CD4-positive, alpha-beta memory T cell (primary cell): ENCODE measurements around the gene ANKK1. TPM values are rescaled to one million over a fixed set of nuclear protein-coding genes. Genes with fewer than 3 reads are reported as not detected.

ENCODE experiments used
- CTCF ChIA-PET: fragments of 350-600 bp; sonication (Branson Sonifier 250); formaldehyde crosslinking; loops from one replicate; lab custom pipeline; 2021; ENCODE audit warnings: inconsistent platforms; ENCODE audit not compliant: partially characterized antibody; lab: Charles Lee
- POLR2A ChIA-PET: fragments of 350-600 bp; sonication (Branson Sonifier 250); formaldehyde crosslinking; loops from one replicate; lab custom pipeline; 2021; ENCODE audit not compliant: partially characterized antibody; lab: Charles Lee
- DNase-seq, 5 donors: peaks; one replicate each; pipeline versions ENCODE4 v3.0.0 to v3.0.0-alpha.2; 2020 to 2022; ENCODE audit warnings: mixed read lengths in 1 of 5
- H3K27ac ChIP-seq: one replicate; pipeline ENCODE4 v1.7.0; 2013; ENCODE audit warnings: low read depth, low read length
- H3K27me3 ChIP-seq: 2 replicates; pipeline ENCODE4 v1.7.0; 2013; ENCODE audit warnings: mild to moderate bottlenecking, low read length, moderate library complexity; ENCODE audit not compliant: insufficient read depth
- H3K36me3 ChIP-seq: 2 replicates; pipeline ENCODE4 v1.7.0; 2013; ENCODE audit warnings: mild to moderate bottlenecking, low read length, moderate library complexity; ENCODE audit not compliant: insufficient read depth
- H3K4me1 ChIP-seq: 2 replicates; pipeline ENCODE4 v1.7.0; 2013; ENCODE audit warnings: mild to moderate bottlenecking, low read length, moderate library complexity; ENCODE audit not compliant: insufficient read depth
- H3K4me3 ChIP-seq, 2 donors: one replicate each; pipeline ENCODE4 v1.7.0; 2013; ENCODE audit warnings: low read length in 2 of 2, mild to moderate bottlenecking in 1 of 2
- H3K9me3 ChIP-seq, 2 donors: one replicate each; pipeline ENCODE4 v1.7.0; 2013; ENCODE audit warnings: low read length in 2 of 2, control low read depth in 1 of 2; ENCODE audit not compliant: control insufficient read depth in 1 of 2
- H3K27ac Mint-ChIP-seq, 7 donors: one replicate each; pipeline ENCODE4 v1.8.0; 2020 to 2021; ENCODE audit warnings: mixed read lengths in 7 of 7, mild to moderate bottlenecking in 6 of 7, inconsistent platforms in 3 of 7, moderate library complexity in 3 of 7
- H3K27me3 Mint-ChIP-seq, 2 donors: one replicate each; pipeline ENCODE4 v1.8.0; 2020 to 2021; ENCODE audit warnings: mixed read lengths in 2 of 2
- H3K36me3 Mint-ChIP-seq, 2 donors: one replicate each; pipeline ENCODE4 v1.8.0; 2020 to 2021; ENCODE audit warnings: mixed read lengths in 2 of 2, inconsistent platforms in 1 of 2, mild to moderate bottlenecking in 1 of 2
- H3K4me1 Mint-ChIP-seq, 4 donors: one replicate each; pipeline ENCODE4 v1.8.0; 2020 to 2021; ENCODE audit warnings: mixed read lengths in 4 of 4, mild to moderate bottlenecking in 1 of 4
- H3K4me3 Mint-ChIP-seq, 8 donors: one replicate each; pipeline ENCODE4 v1.8.0; 2020 to 2021; ENCODE audit warnings: mixed read lengths in 8 of 8, mild to moderate bottlenecking in 7 of 8, moderate library complexity in 6 of 8, inconsistent platforms in 3 of 8
- H3K9me3 Mint-ChIP-seq, 8 donors: one replicate each; pipeline ENCODE4 v1.8.0; 2020 to 2021; ENCODE audit warnings: mixed read lengths in 8 of 8, mild to moderate bottlenecking in 5 of 8, inconsistent platforms in 3 of 8, moderate library complexity in 1 of 8
- intact Hi-C: fragments of 100-400 bp; cut with micrococcal nuclease; formaldehyde crosslinking; loops from one replicate; pipeline ENCODE4 v1.15.1; 2023
- polyA plus RNA-seq, 2 donors: library from polyadenylated mRNA; unstranded; fragments of 300-500 nt; fragmentation: Illumina TruSeq; gene quantifications; one replicate each; pipeline ENCODE4 v1.2.3, GENCODE V29; 2021
- total RNA-seq, 2 experiments: library from RNA; stranded (reverse); gene quantifications; one replicate each; pipeline ENCODE4 v1.2.3, GENCODE V29; 2021

The ANKK1 gene, protein sequence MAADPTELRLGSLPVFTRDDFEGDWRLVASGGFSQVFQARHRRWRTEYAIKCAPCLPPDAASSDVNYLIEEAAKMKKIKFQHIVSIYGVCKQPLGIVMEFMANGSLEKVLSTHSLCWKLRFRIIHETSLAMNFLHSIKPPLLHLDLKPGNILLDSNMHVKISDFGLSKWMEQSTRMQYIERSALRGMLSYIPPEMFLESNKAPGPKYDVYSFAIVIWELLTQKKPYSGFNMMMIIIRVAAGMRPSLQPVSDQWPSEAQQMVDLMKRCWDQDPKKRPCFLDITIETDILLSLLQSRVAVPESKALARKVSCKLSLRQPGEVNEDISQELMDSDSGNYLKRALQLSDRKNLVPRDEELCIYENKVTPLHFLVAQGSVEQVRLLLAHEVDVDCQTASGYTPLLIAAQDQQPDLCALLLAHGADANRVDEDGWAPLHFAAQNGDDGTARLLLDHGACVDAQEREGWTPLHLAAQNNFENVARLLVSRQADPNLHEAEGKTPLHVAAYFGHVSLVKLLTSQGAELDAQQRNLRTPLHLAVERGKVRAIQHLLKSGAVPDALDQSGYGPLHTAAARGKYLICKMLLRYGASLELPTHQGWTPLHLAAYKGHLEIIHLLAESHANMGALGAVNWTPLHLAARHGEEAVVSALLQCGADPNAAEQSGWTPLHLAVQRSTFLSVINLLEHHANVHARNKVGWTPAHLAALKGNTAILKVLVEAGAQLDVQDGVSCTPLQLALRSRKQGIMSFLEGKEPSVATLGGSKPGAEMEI
- 1 to 10 TPM; 2.7 to 3.8 TPM for total RNA-seq
- under 1 TPM in 1 of 2 donors, not detected in 1; 0.24 TPM for polyA plus RNA-seq

DNA sequence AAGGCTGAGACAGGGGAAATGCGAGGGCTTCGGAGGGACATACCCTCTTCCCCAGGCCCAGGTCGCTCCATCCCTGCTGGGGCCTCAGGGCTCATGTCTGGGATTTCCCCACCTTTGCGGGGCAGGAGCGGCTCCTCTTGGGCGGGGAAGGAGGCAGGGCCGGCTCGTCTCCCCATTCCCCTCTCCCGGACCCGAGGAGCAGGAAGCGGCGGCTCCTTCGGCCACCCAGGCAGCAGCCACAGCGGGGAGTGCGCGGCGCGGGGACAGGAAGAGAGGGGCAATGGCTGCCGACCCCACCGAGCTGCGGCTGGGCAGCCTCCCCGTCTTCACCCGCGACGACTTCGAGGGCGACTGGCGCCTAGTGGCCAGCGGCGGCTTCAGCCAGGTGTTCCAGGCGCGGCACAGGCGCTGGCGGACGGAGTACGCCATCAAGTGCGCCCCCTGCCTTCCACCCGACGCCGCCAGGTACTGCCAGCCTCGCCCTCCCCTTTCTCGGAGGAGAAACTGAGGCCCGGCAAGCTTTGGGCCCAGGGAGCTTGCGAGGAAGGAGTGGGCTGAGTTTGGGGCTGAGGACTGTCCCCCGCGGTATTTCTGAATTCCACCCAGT is at the start of gene ANKK1:
Gene ANKK1 (plus strand): TSS at position 175 of the 607 bp plus-strand sequence. CDS start 106 bp downstream, at position 281.
- Mint-ChIP-seq H3K27me3 (peaks cover 5% of the 10 kb centered on the region in 2 donors), H3K27ac (peak within 1 kb of the TSS in 1 of 7 donors; percentile 50), H3K36me3 (peaks cover 0 to 25% of the 10 kb centered on the region in 2 donors), H3K4me1 (no peaks in the 10 kb centered on the region), H3K4me3 (no peak within 1 kb of the TSS), H3K9me3 (no peaks in the 10 kb centered on the region)
- H3K36me3 ChIP-seq: no peaks in the 10 kb centered on the region
- ChIA-PET CTCF (no interaction called here), POLR2A (no interaction called here)
- DNase-seq: no peak
- intact Hi-C loops: no loop called here
- no peak within 1 kb of the TSS for H3K27ac ChIP-seq
- H3K4me3 ChIP-seq: no peak within 1 kb of the TSS
- H3K4me1 ChIP-seq: no peaks in the 10 kb centered on the region
- no peaks in the 10 kb centered on the region for H3K9me3 ChIP-seq
- peaks cover 3% of the 10 kb centered on the region for H3K27me3 ChIP-seq

DNA sequence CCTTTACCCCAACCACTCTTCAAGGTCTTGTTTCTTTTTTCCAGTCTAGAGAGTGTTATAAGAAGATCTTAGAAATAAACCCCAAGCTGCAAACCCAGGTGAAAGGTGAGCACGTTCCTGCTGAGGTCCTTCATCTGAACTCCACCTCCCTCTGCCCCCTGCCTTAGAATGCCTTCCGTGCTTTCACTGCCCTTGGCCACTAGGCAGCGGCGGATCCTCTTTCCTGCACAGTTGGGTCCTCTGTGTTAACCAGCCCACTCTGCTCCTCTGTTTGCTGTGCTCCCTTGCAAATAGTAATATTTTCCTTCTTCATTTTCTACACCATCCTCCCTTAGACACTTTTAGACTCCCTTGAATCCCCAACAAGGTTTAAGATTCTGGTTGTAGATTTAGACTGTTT is 48.8 kb upstream of the ANKK1 start:
- Mint-ChIP-seq H3K4me3 (no peak overlapping the region), H3K27ac (peak overlapping the region in 1 of 7 donors; percentile 87), H3K27me3 (no peaks in the 10 kb centered on the region), H3K9me3 (no peaks in the 10 kb centered on the region), H3K36me3 (peaks cover 69 to 91% of the 10 kb centered on the region in 2 donors), H3K4me1 (peaks cover 0 to 2% (median 0%) of the 10 kb centered on the region in 4 donors)
- Histone ChIP-seq H3K36me3 (peaks cover 33% of the 10 kb centered on the region), H3K27me3 (no peaks in the 10 kb centered on the region), H3K4me3 (no peak overlapping the region), H3K4me1 (no peaks in the 10 kb centered on the region), H3K27ac (no peak overlapping the region), H3K9me3 (no peaks in the 10 kb centered on the region)
- ChIA-PET POLR2A (no interaction called here), CTCF (no interaction called here)
- no peak for DNase-seq
- intact Hi-C loops: no loop called here

DNA sequence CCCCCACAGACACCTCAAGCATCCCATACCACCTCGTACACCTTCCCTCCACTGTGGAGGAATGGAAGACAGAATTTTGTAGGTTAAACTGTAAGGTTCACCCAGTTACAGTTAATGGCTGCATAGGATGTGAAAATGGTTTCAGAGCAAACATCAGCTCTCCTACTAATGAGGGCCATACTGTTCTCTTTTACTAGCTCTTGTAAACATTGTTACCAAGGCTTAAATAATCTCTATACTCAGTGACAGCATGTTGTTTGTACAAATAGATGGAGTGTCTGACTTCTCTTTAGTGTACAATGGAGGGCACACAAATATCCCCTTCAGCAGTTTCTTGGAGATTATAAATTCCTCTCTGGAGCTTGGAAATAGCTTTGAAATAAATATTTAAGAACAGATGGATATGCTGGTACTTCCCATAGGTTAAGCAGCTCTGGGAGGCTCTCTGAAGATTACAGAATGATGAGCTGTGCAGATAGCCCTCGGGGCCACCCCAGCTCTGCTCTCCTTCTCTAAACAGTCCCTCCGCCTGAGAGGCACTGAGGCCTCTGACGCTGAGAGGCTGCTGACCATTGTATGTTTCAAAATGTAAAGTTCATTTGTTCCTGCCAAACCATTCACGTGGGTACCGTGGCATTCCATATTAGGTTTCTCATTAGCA is 47.5 kb upstream of the ANKK1 start:
- Histone ChIP-seq H3K27ac (no peak overlapping the region), H3K27me3 (no peaks in the 10 kb centered on the region), H3K4me1 (no peaks in the 10 kb centered on the region), H3K4me3 (no peak overlapping the region), H3K9me3 (no peaks in the 10 kb centered on the region), H3K36me3 (peaks cover 38% of the 10 kb centered on the region)
- Mint-ChIP-seq H3K4me1 (peaks cover 0 to 2% (median 0%) of the 10 kb centered on the region in 4 donors), H3K9me3 (no peaks in the 10 kb centered on the region), H3K4me3 (no peak overlapping the region), H3K27me3 (no peaks in the 10 kb centered on the region), H3K36me3 (peaks cover 67 to 91% of the 10 kb centered on the region in 2 donors), H3K27ac (peak overlapping the region in 1 of 7 donors; percentile 52)
- DNase-seq: no peak
- CTCF ChIA-PET: no interaction called here
- intact Hi-C loops: no loop called here
- POLR2A ChIA-PET: no interaction called here

DNA sequence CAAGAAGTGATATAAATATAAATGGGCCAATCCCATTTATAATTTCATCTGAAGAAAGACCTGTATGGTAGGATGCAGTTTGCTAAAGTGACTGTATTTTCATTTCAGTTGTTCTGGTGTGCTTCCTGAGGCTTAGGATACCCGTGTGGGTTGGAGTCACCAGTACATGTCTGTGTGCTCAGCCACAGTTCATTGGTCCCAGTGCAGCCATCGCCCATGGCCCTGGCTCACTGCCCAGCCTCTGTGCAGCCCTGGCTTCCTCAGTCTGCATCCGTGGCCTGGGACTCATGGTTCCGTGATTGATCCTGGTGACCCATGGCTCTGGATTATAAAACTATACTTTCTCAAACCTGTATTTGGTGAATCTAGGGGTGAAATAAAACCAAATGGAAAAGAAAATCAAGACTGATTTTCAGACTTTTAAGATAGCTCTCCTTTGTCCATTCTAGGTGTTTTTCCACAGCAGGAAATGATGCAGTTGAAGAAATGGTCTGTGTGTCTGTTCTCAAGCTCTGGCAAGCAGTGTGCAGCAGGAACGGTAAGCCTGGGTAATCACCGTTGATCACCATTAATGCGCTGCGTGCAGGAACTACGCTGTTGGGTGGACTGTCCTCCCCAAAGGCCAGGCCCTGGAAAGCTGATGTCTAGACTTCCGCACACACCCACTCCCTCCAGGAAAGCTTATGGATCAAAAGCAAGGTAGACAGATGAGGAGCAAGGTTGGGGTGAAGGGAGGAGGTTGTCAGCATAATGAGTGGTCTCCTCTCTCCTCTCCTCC is 46.0 kb upstream of the ANKK1 start:
- no peak overlapping the region for H3K4me3 ChIP-seq
- H3K4me1 ChIP-seq: no peaks in the 10 kb centered on the region
- H3K27me3 ChIP-seq: no peaks in the 10 kb centered on the region
- H3K27ac Mint-ChIP-seq: no peak overlapping the region
- DNase-seq: no peak
- no peak overlapping the region for H3K4me3 Mint-ChIP-seq
- H3K36me3 Mint-ChIP-seq: peaks cover 63 to 87% of the 10 kb centered on the region in 2 donors
- H3K9me3 ChIP-seq: no peaks in the 10 kb centered on the region
- H3K27me3 Mint-ChIP-seq: no peaks in the 10 kb centered on the region
- peaks cover 0 to 2% (median 0%) of the 10 kb centered on the region in 4 donors for H3K4me1 Mint-ChIP-seq
- no peaks in the 10 kb centered on the region for H3K9me3 Mint-ChIP-seq
- CTCF ChIA-PET: interaction anchor here (0.7 kb wide), 1 partner anchor 58 kb away, joined by 3 read pairs; no protein-coding TSS in a partner anchor
- H3K27ac ChIP-seq: no peak overlapping the region
- H3K36me3 ChIP-seq: peaks cover 36% of the 10 kb centered on the region
- intact Hi-C loops: no loop called here
- POLR2A ChIA-PET: no interaction called here

DNA sequence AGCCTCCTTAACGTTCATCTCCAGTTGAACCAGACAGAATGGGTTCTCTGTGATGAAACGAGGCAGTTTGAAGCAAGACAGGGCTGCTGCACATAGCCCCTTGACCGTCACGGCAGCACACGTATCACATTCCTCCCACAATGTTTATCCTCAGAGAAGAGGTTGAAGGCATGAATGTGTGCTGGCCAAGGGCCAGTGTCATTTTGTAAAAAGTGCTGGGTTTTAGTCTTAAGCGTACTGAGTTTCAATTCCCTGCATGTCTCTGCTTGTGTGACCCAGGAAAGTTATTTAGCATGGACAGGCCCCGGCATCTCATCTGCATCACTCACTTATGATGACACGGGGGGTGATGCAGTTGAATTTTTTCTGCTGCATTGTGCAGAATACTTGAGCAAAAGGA is 41.6 kb upstream of the ANKK1 start:
- Mint-ChIP-seq H3K27me3 (no peaks in the 10 kb centered on the region), H3K27ac (no peak overlapping the region), H3K36me3 (peaks cover 70 to 81% of the 10 kb centered on the region in 2 donors), H3K4me1 (no peaks in the 10 kb centered on the region), H3K4me3 (no peak overlapping the region), H3K9me3 (no peaks in the 10 kb centered on the region)
- H3K4me1 ChIP-seq: no peaks in the 10 kb centered on the region
- H3K9me3 ChIP-seq: no peaks in the 10 kb centered on the region
- no peak overlapping the region for H3K4me3 ChIP-seq
- CTCF ChIA-PET: interaction anchor here (1.3 kb wide), 1 partner anchor 17 kb away, joined by 3 read pairs; no protein-coding TSS in a partner anchor
- H3K36me3 ChIP-seq: peaks cover 27% of the 10 kb centered on the region
- intact Hi-C loops: no loop called here
- H3K27me3 ChIP-seq: no peaks in the 10 kb centered on the region
- H3K27ac ChIP-seq: no peak overlapping the region
- POLR2A ChIA-PET: no interaction called here
- DNase-seq: no peak

DNA sequence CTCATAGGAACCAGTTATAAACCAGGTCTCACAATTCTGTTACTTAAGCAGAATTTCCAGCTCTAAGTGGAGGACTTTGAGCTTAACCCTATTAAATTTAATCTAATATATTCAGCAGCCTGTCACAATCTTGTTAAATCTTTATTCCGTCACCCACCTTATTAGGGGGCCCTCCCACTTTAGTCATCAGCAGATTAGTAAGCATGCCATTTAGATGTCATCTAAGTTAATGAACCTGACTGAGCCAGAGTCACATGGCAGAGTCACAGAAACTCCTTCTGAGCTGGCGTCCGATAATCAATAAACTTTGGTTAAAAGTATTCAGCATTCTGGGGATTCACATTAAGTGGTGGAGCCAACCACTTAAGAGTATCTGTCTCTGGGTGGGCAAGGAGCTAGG is 38.1 kb upstream of the ANKK1 start:
- DNase-seq: no peak
- Histone ChIP-seq H3K4me3 (no peak overlapping the region), H3K27ac (no peak overlapping the region), H3K27me3 (no peaks in the 10 kb centered on the region), H3K4me1 (no peaks in the 10 kb centered on the region), H3K36me3 (peaks cover 25% of the 10 kb centered on the region), H3K9me3 (no peaks in the 10 kb centered on the region)
- ChIA-PET POLR2A (no interaction called here), CTCF (no interaction called here)
- peaks cover 79 to 83% of the 10 kb centered on the region in 2 donors for H3K36me3 Mint-ChIP-seq
- no peak overlapping the region for H3K4me3 Mint-ChIP-seq
- H3K27ac Mint-ChIP-seq: peak overlapping the region in 1 of 7 donors; percentile 37
- intact Hi-C loops: no loop called here
- peaks cover 0 to 6% (median 2%) of the 10 kb centered on the region in 8 donors for H3K9me3 Mint-ChIP-seq
- H3K27me3 Mint-ChIP-seq: no peaks in the 10 kb centered on the region
- H3K4me1 Mint-ChIP-seq: peaks cover 0 to 3% (median 2%) of the 10 kb centered on the region in 4 donors
